GM18502 (cell line): ENCODE data around the gene RPS27A.

Experiments used
- ATAC-seq: cut with Tn5 transposase; IDR thresholded peaks from one replicate; pipeline ENCODE4 v1.9.1; 2021; ENCODE audit warnings: mild to moderate bottlenecking; ENCODE audit not compliant: unreplicated experiment, poor library complexity

RPS27A gene

DNA sequence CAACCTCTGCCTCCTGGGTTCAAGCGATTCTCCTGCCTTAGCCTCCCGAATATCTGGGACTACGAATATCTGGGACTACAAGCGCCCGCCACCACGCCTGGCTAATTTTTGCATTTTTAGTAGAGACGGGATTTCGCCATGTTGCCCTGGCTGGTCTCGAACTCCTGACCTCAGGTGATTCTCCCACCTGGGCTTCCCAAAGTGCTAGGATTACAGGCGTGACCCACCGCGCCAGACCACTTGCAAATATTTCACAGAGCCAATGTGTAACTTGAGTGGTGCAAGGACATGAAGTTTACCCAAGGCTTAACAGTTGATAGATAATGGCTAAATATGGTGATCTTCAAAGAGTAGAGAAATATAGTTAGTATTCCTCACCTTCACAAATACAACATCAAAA lies 50.6 kb downstream of the RPS27A start:
- ATAC-seq = no peak
